HG02852 (cell line): ENCODE data around the gene CHAMP1.
"Not testable (repeated sequence)": the region's sequence is repeated elsewhere in the genome, so short reads cannot be mapped to it uniquely, and the experiment has no call there.

Experiments
- ATAC-seq: cut with Tn5 transposase; IDR thresholded peaks from one replicate; pipeline ENCODE4 v1.9.1; 2021; ENCODE audit warnings: mild to moderate bottlenecking, moderate library complexity; ENCODE audit not compliant: unreplicated experiment

The CHAMP1 gene

DNA sequence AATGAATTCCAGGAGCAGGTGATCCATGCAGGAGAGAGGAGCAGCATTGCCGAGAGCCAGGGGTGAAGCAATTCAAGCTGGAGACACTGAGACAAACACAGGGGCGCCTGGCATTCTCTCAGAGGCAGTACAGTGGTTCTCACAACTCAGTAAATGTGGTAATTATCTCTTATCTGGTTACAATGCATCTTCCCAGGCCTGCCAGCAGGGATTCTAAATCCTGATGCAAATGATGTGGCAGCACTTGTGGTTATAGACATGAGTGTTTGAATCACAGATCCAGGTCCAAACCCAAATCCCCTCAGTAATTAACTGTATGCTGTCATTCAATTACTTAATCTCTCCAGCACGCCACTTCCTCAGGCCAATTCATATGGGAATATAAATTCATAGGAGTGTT is 19.6 kb downstream of the CHAMP1 start:
- ATAC-seq, result not testable (repeated sequence)

DNA sequence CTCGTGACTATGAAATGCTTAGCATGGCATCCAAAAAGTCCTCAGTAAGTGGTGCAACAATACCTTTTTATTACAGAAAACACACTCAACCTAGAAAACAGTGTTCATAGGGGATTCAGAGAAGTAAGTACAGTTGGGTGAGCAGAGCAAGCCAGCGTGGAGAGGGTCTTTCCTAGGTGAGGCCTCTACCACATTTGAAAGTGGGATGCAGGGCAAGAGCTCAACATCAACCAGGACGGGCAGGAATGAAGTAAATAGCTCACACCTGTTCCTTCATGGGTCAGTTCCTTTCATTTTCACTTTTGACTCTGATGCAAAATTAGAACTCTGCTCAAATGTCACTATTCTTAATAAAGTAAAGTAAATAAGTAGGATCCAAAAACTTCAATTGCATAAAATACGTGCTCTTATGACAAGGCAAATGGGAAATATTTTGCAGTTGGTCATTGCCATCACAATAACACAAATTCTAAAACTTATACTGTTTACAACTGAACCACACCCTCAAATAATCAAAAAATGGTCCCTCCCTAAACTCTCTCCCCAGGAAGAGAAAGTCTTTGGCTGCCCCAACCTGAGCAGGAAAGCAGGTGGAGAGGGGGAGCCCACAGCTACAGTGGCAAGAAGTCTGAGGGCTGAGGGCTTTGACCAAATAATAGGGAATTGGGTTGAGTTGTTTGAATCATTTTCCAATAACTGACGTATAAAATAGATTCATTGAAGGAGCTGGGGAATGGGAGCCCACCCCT is 20.2 kb downstream of the CHAMP1 start:
- no peak for ATAC-seq

DNA sequence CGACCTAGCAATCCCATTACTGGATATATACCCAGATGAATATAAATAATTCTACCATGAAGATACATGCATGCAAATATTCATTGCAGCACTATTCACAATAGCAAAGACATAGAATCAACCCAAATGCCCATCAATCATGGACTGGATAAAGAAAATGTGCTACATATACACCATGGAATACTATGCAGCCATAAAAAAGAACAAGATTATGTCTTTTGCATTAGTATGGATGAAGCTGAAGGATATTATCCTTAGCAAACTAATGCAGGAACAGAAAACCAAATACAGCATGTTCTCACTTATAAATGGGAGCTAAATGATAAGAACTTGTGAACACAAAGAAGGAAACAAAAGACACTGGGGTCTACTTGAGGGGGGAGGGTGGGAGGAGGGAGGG is 22.2 kb downstream of the CHAMP1 start:
- ATAC-seq, result not testable (repeated sequence)

DNA sequence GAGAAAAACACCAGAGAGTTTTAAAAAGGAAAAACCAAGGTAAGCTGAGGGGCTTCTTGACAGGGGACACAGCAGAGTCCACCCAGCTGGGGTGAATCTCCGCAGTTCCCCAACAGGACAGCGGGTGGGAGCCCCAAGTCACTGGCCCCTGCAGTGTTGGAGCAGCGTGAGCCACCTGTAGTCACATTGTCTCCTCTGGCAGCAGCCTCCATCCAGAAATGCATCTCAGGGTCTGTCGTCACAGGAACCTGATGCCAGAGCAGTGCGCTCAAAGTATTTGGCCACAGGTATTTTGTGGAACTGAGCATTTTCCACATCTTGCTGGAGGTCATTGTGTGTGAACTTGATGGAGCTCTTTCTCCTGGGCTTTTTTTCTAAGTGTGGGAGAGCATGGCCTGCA is 24.7 kb downstream of the CHAMP1 start:
- no peak for ATAC-seq

DNA sequence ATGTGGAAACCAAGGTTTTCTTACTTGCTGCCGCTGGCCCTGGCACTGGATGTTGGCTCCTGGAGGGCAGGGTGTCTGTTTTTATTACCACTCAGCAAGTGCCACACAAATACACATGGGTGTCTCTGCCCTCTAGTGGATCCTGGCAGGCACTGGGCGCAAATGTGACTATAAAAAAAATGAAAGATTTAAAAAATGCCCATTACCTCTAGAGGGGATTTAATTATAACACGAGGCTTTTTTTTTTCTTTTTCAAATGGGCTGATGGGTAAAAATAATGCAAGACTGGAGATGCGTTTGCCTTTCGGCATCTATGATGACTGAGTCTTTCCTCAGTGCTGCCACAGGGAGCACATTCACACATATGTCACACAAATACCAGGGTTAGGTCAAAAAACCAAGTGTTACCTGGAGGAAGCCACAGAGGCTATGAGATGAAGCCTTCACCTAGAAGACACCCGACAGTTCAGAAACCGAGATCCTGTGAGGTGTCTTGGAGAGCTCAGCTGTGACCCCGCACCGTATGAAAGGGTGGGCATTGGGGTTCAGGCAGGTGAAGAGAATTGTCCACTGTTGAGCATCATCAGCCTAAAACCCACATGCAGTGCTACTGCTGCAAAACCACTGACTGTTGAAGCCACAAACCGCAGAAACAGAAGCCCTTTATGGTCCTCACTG is 25.7 kb downstream of the CHAMP1 start:
- ATAC-seq, result no peak

DNA sequence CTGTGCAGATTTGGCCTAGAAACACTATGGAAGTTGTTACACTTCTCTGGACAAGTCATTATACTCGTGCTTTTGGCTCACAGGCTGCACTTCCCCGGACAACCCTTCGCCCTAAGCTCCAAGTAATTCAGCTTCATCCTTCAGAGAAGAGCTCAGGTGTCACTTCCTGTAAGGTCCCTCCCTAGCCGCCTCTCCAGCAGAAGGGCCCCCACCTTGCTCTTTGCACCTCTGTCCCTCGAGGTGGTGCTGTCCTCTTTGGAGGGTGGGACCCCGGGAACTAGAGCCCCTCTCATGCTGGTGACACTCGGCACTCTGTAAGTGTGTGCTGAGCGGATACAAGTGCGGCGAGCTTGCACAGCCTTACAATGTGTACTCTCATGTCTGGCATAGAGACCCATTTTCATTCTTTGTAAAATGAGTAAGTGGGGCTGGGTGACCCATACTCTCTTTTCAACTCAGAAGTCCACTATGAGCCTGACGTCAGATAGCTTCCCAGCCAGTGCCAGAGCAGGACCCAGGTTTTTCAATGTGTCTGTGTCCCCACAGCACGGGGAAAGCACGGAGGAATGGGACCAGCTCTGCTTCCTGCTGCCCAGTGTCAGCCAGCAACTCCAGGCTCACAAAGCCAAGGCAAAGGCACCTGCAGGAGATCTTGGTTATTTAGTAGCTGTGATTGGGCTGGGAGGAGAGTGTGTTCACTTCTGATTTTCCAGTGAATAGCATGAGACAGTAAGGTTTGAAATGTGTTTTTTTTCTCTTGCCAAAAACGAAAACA is 26.9 kb downstream of the CHAMP1 start:
- ATAC-seq, result no peak

DNA sequence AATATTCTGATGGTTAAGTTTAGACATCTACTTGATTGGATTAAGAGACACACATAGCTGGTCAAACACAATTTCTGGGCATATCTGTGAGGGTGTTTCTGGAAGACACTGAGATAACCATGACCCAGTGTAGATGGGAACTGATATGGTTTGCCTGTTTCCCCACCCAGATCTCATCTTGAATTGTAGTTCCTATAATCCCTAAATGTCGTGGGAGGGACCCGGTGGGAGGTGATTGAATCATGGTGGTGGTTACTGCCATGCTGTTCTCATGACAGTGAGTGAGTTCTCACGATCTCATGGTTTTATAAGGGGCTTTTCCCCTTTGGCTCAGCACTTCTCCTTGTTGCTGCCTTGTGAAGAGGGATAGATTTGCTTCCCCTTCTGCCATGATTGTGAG is 33.0 kb downstream of the CHAMP1 start:
- not testable (repeated sequence) for ATAC-seq

DNA sequence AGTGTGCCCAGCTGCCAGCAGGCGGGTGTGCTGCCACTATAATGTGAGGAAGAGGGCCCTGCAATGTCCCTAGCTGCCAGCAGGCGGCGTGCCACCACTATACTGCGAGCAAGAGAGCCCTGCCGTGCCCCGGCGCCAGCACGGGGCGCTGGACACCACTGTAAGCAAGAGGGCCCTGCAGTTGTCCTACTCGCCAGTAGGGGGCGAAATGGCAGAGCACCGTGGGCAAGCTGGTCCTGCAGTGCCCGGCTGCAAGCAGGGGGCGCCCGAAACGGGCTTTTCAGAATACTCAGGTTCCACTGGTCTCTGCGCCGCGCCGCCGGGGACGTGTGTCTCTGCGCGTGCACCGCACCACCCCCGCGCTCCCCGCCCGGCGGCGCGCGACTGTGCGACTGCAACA is 38.5 kb downstream of the CHAMP1 start:
- ATAC-seq, result not testable (repeated sequence)

DNA sequence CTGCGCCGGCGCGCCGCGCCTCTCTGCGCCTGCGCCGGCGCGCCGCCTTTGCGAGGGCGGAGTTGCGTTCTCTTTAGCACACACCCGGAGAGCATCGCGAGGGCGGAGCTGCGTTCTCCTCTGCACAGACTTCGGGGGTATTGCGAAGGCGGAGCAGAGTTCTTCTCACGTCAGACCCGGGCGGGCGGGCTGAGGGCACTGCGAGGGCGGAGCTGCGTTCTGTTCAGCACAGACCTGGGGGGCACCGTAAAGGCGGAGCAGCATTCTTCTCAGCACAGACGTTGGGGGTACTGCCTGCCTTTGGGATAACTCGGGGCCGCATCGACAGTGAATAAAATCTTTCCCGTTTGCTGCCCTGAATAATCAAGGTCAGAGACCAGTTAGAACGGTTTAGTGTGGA is 39.1 kb downstream of the CHAMP1 start:
- ATAC-seq, result not testable (repeated sequence)
